OCI-LY7 (cell line): Measurements from ENCODE around the gene NOTCH2.
"Not testable (repeated sequence)": the region's sequence is repeated elsewhere in the genome, so short reads cannot be mapped to it uniquely, and the experiment has no call there.

Experiments used
- CTCF ChIP-seq: fragments of 200-600 bp; sonication (generic); conservative IDR thresholded peaks from 2 replicates; pipeline ENCODE4 v1.5.1; 2014; ENCODE audit warnings: mild to moderate bottlenecking, antibody characterized with exemption, low read length, moderate library complexity, mixed read lengths
- EZH2phosphoT487 ChIP-seq: fragments of 200-600 bp; sonication (generic); IDR thresholded peaks from 2 replicates; pipeline ENCODE4 v1.6.1; 2018; ENCODE audit warnings: low read depth, borderline replicate concordance, mild to moderate bottlenecking, mixed run types, antibody characterized with exemption, low read length, moderate library complexity, mixed read lengths

DNA sequence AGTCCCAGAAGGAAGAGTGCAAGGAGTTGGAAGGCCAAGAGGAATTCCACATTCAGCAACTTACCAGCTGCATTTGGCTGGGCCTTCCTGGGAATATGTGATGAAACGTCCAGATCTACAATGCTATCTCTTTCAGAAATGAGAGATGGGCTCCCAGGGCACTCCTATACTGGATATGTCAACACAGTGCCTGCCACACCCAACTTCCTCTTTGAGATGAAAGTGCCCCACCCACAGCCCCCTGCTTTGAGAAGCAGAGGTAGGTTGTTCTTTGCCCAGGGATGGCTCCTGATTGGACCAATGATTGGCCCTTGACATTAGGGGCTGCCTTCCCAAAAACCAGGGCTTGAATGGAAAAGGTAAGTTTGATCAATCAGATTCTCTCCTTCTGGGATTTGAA lies 31.1 kb upstream of the NOTCH2 start:
- not testable (repeated sequence) for TF ChIP-seq CTCF, EZH2phosphoT487
